Measurements from ENCODE around the gene TOX2. TPM values are rescaled to one million over a fixed set of nuclear protein-coding genes. Genes with fewer than 3 reads are reported as not detected.

TOX2 gene
- total and polyA plus RNA-seq, 7 donors = 0.06 to 0.53 (median 0.38) TPM

DNA sequence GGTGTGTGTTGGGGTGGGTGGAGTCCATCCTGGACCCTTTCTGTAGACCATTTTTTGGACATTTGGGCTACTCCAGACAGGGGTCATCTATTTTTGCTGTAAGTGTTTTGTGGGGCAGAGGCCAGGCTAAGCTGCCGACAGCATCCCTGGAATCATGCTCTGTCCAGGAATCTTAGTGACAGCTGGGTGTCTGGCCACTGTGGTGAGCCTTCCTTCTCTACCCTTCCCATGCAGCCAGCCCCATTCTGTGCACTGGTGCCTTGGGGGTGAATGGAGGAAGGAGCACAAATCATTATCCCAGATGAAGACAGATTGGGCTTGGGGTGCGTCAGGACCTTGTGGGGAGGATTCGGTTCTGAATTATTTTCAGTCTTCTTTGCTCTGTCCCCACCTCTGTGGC, 20.2 kb downstream of the TOX2 start:
- H3K4me3 ChIP-seq = no peak overlapping the region
- 62 to 67% (median 67%) methylated on average over 3 of the region's 3 CpGs for WGBS, 3 donors
- no peaks in the 10 kb centered on the region for H3K4me1 ChIP-seq
- TF ChIP-seq CTCF (IDR thresholded peaks at IDR 0.05) = no peak
- no peaks in the 10 kb centered on the region for H3K36me3 ChIP-seq (ENCODE audit: insufficient read depth in 1 of 2, low read depth in 1 of 2)
- intact Hi-C loops (cut with DNase I) = loop anchor here in 1 of 2 donors (10.0 kb wide), 1 partner anchor 60 kb away; no protein-coding TSS in a partner anchor
- no peak overlapping the region for H3K27ac ChIP-seq
- DNase-seq = no peak
- peaks cover 0 to 24% (median 3%) of the 10 kb centered on the region in 3 donors for H3K27me3 ChIP-seq (ENCODE audit: insufficient read depth in 3 of 3, low read length in 2 of 3)
- no peaks in the 10 kb centered on the region for H3K9me3 ChIP-seq
- no peak for ATAC-seq

DNA sequence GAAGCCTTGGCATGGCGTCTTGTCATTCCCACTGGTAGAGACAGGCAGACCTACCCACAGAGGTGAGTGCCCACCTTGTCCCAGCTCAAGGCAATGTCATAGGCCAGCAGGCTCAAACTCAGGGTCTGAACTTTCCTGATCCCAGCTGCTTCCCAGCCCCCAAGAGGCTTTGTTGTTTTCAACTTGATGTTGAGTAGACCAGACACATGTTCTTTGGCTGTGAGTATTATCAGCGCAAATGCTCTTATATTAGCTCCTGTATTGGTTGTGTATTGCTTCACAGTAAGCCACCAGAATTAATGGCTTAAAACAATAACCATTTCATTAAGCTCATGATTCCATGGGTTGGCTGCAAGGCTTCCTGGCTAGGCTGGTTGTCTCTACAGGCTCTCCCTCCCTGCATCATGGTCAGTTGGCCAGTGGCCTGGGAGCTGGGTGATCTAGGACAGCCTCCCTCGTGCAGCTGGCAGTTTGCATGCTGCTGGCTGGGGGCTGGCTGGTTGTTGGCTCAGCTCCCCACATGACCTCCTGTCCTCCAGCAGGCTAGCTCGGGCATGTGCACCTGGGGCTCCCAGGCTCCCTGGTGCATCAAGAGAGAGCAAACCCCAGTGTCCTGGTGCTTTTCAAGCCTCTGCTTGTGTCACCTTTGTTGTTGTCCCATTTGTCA, 21.6 kb downstream of the TOX2 start:
- no peak for ATAC-seq
- H3K36me3 ChIP-seq (ENCODE audit: insufficient read depth in 1 of 2, low read depth in 1 of 2) = no peaks in the 10 kb centered on the region
- H3K4me1 ChIP-seq = no peaks in the 10 kb centered on the region
- no peak for DNase-seq
- H3K27me3 ChIP-seq (ENCODE audit: insufficient read depth in 3 of 3, low read length in 2 of 3) = peaks cover 0 to 21% (median 3%) of the 10 kb centered on the region in 3 donors
- TF ChIP-seq CTCF (IDR thresholded peaks at IDR 0.05) = no peak
- intact Hi-C loops (cut with DNase I) = loop anchor here in 1 of 2 donors (10.0 kb wide), 1 partner anchor 59 kb away; no protein-coding TSS in a partner anchor
- no peak overlapping the region for H3K27ac ChIP-seq
- H3K9me3 ChIP-seq = no peaks in the 10 kb centered on the region
- H3K4me3 ChIP-seq = no peak overlapping the region
- 52 to 62% (median 53%) methylated on average over 4 of the region's 4 CpGs for WGBS, 3 donors

GRCh38 chr20:43936805-43937204, 22.2 kb downstream of the TOX2 start:
- H3K27ac ChIP-seq = no peak overlapping the region
- no peak overlapping the region for H3K4me3 ChIP-seq
- WGBS, 3 donors = 40 to 55% (median 43%) methylated on average over 7 of the region's 7 CpGs
- no peaks in the 10 kb centered on the region for H3K9me3 ChIP-seq
- no peak for ATAC-seq
- intact Hi-C loops (cut with DNase I) = loop anchor here in 1 of 2 donors (10.0 kb wide), 1 partner anchor 58 kb away; no protein-coding TSS in a partner anchor
- DNase-seq = no peak
- no peaks in the 10 kb centered on the region for H3K4me1 ChIP-seq
- TF ChIP-seq CTCF (IDR thresholded peaks at IDR 0.05) = no peak
- H3K36me3 ChIP-seq (ENCODE audit: insufficient read depth in 1 of 2, low read depth in 1 of 2) = no peaks in the 10 kb centered on the region
- peaks cover 0 to 15% (median 3%) of the 10 kb centered on the region in 3 donors for H3K27me3 ChIP-seq (ENCODE audit: insufficient read depth in 3 of 3, low read length in 2 of 3)

GRCh38 chr20:43937591-43937990, 22.9 kb downstream of the TOX2 start:
- Histone ChIP-seq H3K4me1 (no peaks in the 10 kb centered on the region), H3K9me3 (no peaks in the 10 kb centered on the region), H3K4me3 (no peak overlapping the region), H3K27me3 (ENCODE audit: insufficient read depth in 3 of 3, low read length in 2 of 3) (peaks cover 0 to 14% (median 3%) of the 10 kb centered on the region in 3 donors), H3K36me3 (ENCODE audit: insufficient read depth in 1 of 2, low read depth in 1 of 2) (no peaks in the 10 kb centered on the region), H3K27ac (no peak overlapping the region)
- TF ChIP-seq CTCF (IDR thresholded peaks at IDR 0.05) = no peak
- DNase-seq = no peak
- ATAC-seq = no peak
- intact Hi-C loops (cut with DNase I) = loop anchor here in 1 of 2 donors (10.0 kb wide), 1 partner anchor 57 kb away; no protein-coding TSS in a partner anchor
- WGBS, 3 donors = 79 to 81% (median 80%) methylated on average over 7 of the region's 7 CpGs

Measured in psoas muscle (tissue), 8 donors.